ENCODE results near the gene PNLIPRP2.

GRCh38 chr10:116613471-116613870, 7.3 kb upstream of the PNLIPRP2 start:
- no peak for TF ChIP-seq ZNF138 (CRISPR knock-in tag; conservative IDR thresholded peaks at IDR 0.05)
- TF ChIP-seq ZNF219 (CRISPR knock-in tag; IDR thresholded peaks at IDR 0.05; ENCODE audit: borderline replicate concordance): no peak
- TF ChIP-seq CTCF (IDR thresholded peaks at IDR 0.05): no peak
- no peak for TF ChIP-seq NFE2L1 (CRISPR knock-in tag; IDR thresholded peaks at IDR 0.05)
- TF ChIP-seq JUN (CRISPR knock-in tag; IDR thresholded peaks at IDR 0.05): no peak
- no peak for TF ChIP-seq TEAD4 (CRISPR knock-in tag; IDR thresholded peaks at IDR 0.05)
- TF ChIP-seq, protein P1, sequence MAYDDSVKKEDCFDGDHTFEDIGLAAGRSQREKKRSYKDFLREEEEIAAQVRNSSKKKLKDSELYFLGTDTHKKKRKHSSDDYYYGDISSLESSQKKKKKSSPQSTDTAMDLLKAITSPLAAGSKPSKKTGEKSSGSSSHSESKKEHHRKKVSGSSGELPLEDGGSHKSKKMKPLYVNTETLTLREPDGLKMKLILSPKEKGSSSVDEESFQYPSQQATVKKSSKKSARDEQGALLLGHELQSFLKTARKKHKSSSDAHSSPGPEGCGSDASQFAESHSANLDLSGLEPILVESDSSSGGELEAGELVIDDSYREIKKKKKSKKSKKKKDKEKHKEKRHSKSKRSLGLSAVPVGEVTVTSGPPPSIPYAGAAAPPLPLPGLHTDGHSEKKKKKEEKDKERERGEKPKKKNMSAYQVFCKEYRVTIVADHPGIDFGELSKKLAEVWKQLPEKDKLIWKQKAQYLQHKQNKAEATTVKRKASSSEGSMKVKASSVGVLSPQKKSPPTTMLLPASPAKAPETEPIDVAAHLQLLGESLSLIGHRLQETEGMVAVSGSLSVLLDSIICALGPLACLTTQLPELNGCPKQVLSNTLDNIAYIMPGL (CRISPR knock-in tag; IDR thresholded peaks at IDR 0.05): no peak
- TF ChIP-seq FOXP1 (CRISPR knock-in tag; IDR thresholded peaks at IDR 0.05; ENCODE audit: borderline replicate concordance): no peak
- TF ChIP-seq FOXK1 (CRISPR knock-in tag; IDR thresholded peaks at IDR 0.05): no peak
- TF ChIP-seq PREB (CRISPR knock-in tag; IDR thresholded peaks at IDR 0.05; ENCODE audit: borderline replicate concordance): no peak
